ENCODE measurements around the gene CUL1.
A peak's percentile ranks its signal among the peaks of the same experiment; 100 is the strongest.
"Not testable (repeated sequence)": the region's sequence is repeated elsewhere in the genome, so short reads cannot be mapped to it uniquely, and the experiment has no call there.

Gene CUL1

DNA sequence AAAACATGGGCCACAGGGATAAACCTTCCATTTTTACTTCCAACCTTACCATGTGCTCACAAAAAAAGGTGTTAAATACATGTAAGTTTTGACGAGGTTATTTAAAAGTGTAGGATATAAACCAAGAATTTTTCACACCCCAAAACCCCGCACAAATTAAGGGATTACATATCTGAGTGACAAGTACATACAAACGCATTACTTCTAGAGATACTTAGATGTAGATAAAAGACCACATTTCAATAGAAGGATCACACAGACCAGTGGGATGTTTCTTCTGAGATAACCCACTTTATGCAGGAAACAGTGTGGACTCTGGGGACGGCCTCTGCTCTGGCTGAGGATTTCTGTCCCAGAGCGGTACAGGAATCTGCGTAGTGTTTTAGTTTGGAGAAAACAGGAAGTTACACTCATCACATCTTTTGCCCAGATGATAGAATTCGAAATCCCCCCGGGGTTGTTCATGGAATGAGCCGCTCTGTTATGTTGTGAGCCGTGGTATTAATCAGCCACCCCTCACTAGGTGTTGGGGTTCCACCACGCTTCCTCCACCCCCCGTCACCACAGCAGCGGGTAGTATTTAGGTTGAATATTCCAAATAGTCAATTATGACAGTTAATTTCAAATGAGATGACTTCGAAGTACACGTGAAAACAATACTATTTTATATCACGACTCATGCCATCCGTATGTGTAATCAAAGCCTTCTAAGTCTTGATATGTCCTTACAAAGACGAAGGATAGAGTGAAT, 1.3 kb upstream of the CUL1 start:
- DNase-seq, result peak; percentile 39 to 44

DNA sequence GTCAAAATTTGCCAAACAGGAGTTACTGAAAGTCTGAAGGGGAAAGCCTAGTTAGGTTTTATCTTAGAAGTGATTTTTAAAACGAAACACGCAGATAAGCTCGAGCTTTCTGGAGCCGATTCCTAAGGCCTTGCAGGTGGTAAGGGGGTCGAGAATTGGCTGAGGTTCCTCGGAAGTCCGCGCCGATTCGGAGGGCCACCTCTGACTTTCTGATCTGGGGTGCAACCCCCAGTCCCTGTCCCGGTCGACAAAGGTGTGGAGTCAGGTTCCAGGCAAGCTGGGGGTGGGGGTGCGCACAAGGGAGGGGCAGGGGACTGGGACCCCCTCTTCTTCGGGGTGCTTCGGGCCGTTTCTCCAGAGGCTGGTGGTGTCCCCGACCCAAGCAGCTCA, 701 bp upstream of the CUL1 start:
- DNase-seq, result no peak

DNA sequence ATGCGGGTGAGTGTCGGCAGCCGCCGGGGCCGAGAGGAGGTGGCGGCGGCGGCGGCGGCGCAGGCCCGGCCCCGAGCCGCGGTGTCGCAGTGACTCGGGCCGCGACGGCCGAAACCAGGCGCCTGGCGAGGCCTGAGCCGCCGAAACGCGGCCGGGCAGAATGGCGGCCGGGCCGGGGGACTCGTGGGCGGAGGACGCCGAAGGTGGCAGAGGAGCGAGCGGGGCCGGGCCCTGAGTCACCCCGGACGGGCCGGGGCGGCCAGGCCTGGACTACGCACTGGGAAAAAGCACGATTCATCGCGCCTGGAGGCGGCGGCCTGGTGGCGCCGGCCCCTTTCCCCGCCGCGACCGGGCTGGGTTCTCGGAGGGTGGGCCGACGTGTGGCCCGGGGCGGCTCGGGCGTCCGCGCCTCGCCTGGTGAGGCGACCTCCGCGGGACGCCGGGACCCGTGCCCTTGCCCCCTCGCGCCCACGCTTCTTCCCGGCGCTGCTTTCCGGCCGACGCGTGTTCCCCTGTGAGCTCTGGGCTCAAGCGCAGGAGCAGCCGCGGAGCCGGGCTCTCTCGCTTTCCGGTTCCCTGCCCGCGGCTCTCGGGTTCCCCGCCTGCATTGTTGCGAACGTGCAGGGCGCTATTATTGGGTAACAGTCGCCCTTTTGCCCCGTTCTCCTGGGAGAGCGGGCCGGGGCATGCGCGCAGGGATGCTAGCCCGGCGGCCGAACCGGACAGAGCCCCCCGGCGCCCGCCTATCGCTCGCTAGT, 500 bp downstream of the CUL1 start:
- DNase-seq, result peak; percentile 21 to 56

DNA sequence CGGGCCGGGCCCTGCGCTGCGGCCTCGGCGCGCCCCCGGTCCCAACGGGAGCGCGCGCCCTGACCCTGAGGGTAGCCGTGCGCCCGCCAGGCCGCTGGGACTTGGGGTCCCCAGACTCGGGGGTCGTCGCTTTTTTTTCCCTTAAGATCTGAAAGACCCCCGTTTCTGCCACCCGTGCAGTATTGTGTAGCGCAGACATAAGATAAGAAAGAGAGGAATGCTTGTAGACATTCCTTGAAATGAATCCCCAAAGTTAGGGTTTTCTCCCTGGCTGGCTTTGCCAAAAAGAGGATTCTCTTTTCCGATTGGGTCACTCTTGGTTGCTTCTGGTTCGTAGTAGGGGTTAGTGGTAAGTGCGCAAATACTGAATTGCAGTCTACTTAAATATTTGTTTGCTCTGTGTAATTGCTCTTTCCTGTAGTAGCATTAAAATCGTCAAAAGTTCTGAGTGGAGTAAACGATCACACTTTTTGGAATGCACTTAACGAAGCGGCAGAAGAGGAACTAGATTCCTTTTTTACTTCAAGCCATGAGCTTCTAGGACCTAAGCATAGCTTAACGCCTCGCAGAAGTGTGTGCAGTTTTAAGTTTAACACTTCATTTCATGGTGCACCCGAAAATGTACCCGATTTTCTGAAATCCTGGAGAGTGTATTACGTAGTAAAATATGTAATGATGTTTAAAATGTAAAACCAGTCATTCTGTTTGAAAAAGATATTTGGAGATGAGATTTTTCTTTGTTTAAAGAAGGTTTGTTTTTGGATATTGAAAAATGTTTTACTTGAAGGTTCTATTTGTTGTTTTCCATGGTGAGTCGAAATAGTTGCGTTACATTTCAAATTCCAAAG, 1.3 kb downstream of the CUL1 start:
- no peak for DNase-seq

DNA sequence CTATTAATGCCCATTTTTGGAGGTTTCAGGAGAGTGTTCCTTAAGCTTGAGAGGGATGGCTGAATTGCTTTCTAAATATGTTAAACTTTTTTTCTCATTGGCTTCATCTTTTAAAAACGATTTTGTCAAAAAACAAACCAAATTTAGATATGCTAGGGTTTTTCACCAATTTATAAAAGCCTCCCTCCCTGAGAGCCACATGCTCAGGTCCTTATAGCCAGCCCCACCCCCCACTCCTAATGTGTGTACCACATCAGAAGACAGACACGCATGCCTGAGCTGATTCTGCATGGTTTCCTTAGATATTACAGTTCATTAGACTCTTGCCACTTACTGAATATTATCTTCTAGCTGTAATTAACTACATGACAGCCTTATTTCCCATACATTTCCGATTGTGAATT, 2.0 kb downstream of the CUL1 start:
- peak; percentile 36 to 60 for DNase-seq

DNA sequence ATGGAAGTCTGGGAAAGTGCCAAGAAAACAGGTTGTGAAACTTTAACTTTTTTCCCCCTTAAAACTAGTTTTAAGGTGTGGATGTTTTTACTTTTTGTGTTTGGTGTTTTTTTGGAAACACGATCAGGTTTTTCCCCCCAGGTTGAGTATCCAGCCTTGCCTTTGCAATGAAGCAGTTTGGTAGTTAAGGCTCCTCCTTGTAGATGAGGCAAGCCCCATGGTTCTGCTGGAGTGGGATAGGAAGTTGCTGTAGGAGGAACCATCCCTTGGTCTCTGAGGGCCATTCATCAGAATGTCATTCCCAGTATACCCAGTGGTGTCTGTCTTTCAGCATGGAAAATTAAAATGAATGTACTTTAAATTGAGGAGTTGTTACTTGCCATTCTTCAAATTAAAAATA, 2.7 kb downstream of the CUL1 start:
- no peak for DNase-seq

DNA sequence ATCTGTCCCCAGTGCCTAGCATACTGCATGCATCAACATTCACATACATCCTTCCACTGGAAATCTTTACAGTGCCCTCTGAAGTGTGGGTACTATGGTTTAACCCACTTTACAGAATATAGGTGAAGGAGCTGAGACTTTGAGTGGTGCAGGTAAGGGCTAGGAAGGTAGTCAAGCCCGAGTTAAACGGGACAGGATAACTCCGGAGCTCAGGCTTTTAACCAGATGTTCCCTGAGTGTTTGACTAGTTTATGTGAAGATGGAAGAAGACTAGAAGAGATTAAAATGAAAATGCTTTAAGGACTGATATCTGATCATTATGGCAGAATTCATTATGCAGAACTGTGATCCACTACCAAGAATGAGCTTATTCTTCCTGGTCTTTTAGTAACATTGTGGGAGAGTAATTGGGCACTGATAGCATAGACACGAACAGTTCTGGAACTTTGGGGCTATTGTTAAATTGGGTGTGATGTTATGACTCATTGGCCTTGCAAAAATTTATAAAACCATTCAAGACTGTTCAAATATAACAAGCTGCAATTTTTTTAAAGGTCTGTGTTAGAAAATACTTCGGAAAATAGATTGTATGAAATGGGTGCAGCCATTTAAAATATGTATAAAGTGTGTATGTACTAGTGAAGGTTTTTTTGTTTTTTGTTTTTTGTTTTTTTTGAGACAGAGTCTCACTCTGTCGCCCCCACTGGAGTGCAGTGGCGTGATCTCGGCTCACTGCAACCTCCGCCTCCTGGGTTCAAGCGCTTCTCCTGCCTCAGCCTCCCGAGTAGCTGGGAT, 4.4 kb downstream of the CUL1 start:
- no peak for DNase-seq

DNA sequence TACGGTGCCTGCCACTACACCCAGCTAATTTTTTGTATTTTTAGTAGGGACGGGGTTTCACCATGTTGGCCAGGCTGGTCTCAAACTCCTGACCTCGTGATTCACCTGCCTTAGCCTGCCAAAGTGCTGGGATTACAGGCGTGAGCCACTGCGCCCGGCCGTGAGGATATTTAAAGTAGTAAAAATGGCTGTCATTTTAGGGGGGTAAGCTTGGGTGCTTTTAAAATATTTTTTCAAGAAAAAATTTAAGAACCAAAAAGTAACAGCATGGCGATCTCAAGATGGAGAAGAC, 4.9 kb downstream of the CUL1 start:
- DNase-seq, result not testable (repeated sequence)

DNA sequence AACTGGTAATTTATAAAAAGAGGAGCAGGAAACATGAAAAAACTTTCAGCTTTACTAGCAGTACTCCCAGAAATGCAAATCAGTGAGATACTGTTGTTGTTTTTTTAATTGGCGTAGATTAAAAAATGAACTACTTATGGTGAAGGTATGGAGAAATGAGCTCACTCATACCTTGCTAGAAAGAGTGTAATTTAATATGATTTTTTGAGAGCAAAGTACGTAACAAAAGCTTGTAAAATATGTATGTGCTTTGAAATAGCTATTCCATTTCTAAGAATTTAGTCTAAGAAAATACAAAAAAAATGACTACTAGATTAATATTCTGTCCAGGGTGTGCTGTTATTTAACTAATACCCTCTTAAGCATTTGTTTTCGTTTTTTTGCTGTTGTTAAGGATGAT, 5.5 kb downstream of the CUL1 start:
- DNase-seq, result no peak

DNA sequence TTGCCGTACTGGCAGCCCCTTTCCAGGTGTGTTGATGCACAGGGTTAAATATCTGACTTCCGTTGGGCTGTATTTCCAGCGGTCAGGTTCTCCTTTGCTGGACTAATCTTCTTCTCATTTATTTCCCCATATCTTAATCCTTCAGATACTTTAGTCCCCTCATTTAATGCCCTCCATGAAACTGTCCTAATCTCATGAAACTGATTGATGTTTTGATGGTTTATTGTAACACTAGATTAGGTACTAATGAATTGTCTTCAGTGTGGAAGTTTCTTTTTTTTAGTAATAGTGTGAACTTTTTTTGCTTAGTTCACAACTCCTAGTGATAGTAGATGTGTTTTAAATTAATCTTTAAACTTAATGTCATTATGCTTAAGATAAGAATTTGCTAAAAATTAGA, 6.3 kb downstream of the CUL1 start:
- DNase-seq, result no peak

DNA sequence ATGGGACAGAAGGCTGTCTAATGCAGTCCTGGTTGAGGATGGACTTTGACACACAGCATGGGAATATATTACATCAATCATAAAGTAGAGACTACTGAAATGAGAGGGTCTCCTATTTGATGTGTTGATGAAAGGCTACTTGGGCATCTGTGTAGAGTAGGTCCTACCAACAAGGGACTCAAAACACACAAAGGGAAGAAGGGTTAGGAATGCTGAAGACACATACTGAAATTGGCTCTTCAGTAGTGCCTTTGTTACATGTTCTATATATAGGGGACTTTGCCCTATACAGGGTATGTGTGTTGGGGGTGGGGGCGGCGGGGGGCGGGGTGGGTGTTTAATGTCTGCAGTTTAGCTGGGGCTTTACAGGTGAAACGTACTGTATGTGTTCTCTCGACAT, 7.7 kb downstream of the CUL1 start:
- DNase-seq, result no peak

DNA sequence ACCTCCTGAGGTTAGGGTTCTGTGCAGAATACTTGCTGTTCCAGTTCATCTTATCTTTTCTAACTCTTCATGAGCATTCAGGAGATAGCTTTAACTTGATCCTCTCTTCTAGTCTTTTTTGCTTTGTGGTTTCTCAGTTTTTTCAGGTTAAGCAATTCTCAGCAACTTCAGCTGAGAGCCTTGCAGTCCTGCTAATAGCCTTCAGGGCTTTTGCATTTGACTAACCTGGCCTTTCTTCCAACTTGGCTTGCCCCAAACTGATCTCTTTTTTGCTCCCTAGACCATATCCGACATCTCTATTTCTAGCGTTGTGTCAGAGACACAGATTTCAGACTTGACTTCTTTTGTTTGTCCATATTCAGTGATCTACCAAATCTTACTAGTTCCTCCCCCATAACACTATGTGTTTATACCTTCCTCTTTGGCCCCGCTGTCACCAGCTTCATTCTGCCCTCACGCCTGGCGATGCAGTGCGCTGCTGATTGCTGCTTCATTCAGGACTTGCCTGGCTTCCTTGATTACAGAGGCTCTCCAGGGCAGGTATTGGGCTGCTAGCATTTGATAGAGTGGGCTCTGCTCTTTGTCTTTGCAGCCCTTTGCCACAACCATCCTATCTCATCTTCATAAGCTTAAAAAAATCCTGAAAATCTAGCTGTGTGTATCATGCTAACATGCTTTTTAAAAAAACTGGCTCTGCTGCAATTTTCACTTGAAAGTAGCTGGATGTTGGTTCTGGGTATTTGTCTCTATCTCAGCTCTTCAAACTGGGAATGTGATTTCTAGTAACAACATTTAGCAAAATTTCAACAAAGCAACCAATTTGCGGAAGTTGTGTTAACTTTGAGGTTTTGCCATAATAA, 9.6 kb downstream of the CUL1 start:
- DNase-seq, result no peak

DNA sequence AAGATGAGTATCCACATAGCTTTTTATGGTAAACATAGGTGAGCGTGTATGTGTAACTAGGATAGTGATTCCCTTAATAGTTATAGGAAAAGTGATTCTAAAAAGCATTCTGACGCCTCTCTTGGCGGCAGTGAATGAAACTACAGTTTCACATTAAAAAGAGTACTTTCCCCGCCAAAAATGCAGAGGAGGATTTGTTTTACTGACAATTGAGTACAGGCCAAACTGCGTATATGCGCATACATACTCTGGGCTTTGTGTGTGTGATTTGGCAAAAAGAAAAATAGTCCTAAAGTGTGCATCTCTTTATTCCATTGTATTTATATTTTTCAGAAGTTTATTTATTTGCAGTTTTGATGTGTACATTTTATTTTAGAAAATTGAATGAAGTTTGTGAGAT, 10.3 kb downstream of the CUL1 start:
- DNase-seq, result no peak

DNA sequence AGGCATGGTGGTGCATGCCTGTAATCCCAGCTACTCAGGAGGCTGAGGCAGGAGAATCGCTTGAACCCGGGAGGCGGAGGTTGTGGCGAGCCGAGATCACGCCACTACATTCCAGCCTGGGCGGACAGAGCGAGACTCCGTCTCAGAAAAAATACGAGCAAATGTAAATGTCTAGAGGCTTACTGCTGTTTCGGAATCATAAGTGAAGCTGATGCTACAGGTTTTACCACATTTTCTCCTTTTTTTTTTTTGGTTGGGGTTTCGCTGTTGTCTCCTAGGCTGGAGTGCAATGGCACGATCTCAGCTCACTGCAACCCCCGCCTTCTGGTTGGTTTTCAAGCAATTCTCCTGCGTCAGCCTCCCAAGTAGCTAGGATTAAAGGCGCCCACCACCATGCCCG, 11.7 kb downstream of the CUL1 start:
- not testable (repeated sequence) for DNase-seq

DNA sequence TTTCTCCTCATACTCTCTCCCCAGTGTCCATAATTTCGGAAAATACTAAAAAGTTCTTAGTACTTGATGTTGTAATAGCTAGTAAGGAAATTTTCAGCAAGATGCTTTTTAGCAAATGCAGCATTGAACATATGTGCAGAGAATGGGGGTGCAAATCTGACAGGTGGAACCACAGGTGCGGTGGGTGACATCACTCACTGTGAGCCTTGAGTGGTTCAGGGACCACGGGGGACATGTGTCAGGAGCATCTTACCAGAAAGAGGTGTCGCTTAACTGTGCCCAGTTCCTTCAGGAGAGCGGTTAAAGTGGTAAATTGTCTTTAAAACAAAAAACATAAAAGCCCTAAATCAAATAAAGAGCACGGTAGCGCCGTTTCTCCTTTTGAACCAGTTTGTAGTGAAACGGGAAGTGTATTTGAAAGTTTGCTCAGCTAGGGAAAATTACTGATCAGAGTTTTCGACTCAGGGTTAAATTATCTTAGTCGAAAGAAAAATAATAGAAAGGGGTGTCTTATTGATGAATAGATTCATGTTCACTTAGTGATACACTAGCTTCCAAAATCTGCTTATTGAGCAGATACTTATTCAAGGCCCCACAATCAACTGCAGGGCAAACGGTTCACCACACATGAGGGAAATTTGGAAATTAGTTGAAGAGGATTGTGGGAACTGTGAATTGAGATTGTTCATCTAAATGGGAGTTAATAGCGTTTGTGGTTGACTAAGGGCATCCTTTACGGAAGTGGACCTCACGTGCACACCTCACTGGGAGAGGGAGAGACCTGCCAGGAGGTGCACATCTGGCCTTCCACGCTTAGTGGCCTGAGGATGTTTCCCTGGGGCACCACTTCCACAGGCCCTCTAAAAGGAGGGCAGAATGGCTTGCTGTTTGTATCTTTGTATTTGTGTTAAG, 12.7 kb downstream of the CUL1 start:
- no peak for DNase-seq

DNA sequence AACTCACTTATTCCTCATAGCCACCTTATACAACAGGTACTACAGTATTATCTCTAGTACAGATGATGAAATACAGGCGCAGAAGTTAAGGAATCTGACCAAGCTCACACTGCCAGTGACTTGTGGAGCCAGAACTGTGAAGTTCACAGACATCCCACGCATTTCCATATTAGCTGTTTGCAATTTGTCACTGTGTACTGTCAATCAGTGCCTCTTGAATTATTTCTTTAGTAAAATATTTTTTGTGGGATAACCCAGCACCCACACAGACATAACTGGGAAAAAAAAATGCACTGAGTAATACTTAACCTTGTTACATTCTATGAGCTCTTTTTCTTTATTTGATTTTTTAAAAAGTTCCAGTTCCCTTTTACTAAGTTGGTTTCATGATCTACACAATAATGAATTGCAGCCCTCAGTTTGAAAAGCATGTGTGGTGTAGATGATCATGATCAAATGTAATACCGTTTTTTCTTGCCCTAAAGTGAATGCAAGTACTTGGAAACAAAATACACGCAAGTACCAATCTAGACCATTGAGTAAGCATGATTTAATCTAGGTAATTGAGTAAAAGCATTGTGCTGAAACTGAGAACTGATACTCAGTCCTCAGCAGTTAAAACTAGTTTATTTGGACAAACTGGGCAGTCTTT, 14.1 kb downstream of the CUL1 start:
- no peak for DNase-seq

DNA sequence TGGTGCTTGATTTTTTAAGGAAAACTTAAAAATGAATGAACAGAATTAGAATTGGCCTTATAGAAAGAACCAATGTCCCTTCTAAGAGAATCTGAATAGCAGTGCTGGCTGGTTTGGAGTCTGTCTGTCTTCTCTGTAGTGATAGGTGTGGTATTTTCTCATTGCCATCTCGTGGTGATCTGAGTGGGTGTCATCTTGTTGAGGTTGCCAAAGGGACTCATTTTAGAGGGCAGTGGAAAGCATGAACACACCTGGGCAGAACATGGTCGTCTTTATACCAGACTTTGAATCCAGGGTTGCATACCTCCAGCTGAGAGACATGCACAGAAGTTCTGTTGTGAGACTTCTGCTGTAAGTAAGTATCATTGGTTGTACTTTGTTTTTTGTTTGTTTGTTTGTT, 15.8 kb downstream of the CUL1 start:
- no peak for DNase-seq

DNA sequence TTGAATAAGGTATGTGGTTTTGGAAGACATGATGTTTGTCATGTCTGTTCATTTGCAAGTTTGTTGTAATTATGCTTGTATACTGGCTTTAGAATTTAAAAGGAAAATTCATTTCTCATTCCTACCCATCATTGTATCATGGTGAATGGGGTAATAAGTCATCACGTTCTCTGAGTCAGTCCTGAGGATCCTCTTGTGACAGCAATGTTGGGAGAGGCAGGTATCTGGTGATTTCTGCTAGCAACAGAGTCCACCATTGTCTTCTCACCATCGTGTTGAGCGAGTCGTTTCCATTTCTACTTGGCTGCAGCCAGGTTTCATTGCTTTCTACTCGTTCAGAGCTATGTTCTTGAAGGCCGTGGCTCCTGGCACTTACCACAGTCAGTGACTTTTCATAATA, 16.3 kb downstream of the CUL1 start:
- DNase-seq, result no peak

DNA sequence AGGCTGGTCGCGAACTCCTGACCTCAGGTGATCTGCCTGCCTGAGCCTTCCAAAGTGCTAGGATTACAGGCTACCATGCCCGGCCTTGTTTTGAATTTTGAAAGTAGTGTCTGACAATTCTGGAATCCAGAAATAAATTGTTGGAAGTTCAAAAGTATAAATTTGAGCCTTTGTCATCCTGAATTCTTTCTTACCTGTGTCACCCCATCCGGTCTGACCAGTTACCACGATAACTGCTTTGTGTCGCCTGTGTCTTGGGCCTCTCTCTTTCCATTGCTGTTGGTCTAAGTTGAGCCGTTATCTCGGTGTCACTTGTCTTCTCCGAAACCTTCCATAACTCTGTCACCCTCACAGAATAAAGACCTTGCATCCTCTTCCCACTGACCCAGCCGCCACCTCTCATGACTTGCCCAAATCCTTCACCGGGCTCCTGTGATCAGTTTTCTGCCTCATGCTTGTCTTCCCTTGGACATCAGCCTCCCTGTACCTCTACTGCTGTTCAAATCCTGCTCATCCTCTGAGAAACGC, 18.6 kb downstream of the CUL1 start:
- DNase-seq, result no peak

DNA sequence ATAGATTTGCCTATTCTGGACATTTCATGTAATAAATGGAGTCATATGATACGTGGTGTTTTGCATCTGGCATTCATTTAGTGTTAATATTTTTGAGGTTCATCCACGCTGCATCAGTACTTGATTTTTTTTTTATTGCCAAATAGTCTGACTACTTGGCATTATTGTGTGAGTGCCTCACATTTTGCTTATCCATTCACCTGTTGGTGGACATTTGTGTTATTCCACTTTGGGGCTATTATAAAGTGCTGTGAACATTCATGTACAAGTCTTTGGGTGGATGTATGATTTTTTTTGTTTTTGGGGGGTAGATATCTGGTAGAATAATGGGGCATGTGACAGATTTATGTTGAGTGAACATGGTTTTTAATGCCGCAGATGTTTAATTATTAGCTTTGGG, 19.7 kb downstream of the CUL1 start:
- DNase-seq, result no peak
